ENCODE measurements around the gene SPAM1.

DNA sequence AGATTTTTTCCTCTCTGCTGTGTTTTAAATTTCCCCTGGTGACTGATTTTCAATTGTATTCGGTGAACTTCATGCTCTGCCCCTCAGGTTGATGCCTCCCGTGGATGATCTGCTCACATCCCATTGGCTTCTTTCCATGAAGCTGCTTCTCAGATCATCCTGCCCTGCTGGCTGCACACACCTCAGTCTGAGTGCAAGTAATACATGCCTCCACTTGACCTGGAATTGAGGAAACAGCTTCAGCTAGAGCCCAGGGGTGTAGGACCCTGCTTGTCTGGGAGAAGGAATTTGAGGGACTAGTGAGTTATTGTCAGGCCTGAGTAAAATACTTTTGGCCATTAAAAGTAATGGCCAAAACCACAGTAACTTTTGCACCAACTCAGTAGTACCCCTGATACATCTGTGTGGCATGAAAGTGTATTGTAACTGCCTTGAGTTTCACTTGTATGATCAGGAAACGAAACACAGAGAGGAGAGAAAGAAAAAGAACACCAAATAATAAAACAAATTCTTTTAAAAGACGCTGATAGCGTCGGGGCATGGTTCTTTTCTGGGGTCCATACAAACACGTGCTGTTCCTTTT lies 49.4 kb downstream of the SPAM1 start:
- TF ChIP-seq POLR2A (IDR thresholded peaks at IDR 0.05), result no peak
- TF ChIP-seq, protein P1, sequence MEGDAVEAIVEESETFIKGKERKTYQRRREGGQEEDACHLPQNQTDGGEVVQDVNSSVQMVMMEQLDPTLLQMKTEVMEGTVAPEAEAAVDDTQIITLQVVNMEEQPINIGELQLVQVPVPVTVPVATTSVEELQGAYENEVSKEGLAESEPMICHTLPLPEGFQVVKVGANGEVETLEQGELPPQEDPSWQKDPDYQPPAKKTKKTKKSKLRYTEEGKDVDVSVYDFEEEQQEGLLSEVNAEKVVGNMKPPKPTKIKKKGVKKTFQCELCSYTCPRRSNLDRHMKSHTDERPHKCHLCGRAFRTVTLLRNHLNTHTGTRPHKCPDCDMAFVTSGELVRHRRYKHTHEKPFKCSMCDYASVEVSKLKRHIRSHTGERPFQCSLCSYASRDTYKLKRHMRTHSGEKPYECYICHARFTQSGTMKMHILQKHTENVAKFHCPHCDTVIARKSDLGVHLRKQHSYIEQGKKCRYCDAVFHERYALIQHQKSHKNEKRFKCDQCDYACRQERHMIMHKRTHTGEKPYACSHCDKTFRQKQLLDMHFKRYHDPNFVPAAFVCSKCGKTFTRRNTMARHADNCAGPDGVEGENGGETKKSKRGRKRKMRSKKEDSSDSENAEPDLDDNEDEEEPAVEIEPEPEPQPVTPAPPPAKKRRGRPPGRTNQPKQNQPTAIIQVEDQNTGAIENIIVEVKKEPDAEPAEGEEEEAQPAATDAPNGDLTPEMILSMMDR (IDR thresholded peaks at IDR 0.05), result no peak

Data from uterus (tissue), 2 donors.